Measurements from ENCODE around the gene ERVK3-1. TPM values are rescaled to one million over a fixed set of nuclear protein-coding genes. Genes with fewer than 3 reads are reported as not detected.

ERVK3-1 gene
- polyA plus RNA-seq, 1 of the 3 experiments (the other 2 are of a cell fraction): 69.4 TPM

DNA sequence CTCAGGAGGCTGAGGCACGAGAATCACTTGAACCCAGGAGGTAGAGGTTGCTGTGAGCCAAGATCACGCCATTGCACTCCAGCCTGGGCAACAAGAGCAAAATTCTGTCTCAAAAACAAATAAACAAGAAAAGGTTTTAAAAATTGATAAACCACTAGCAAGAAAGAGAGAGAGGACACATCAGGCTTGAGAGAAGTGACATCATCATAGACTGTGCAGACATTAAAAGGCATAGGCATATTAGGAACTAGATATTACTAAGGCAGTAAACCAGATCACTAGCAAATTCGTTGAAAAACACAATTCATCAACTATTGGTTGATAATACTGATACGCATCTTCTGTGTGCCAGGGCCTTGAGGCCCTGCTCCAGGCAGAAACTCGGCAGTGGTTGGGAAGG, 40.4 kb downstream of the ERVK3-1 start:
- Histone ChIP-seq H3K27me3 (ENCODE audit: insufficient read depth) (no peaks in the 10 kb centered on the region), H3K9ac (no peak overlapping the region), H3K9me2 (no peaks in the 10 kb centered on the region), H3K4me3 (ENCODE audit: low read depth in 2 of 2, low read length in 1 of 2) (no peak overlapping the region), H3F3A (replicated peaks; ENCODE audit: insufficient read depth) (peaks cover 5% of the 10 kb centered on the region), H3K79me2 (ENCODE audit: insufficient read depth) (peaks cover 66% of the 10 kb centered on the region), H3K4me1 (ENCODE audit: control insufficient read depth in 1 of 2, insufficient read depth in 2 of 2, low read depth in 1 of 2, low read length in 1 of 2) (peaks cover 0 to 6% of the 10 kb centered on the region in 2 experiments; a peak in 2 of 4 replicates), H2AFZ (ENCODE audit: low read depth) (no peak overlapping the region), H3K36me3 (replicated peaks in 1 of 2; ENCODE audit: control insufficient read depth in 1 of 2, insufficient read depth in 2 of 2, low read length in 1 of 2) (peaks cover 12% of the 10 kb centered on the region in 2 experiments), H3K9me3 (no peaks in the 10 kb centered on the region), H3K4me2 (peak overlapping the region; percentile 78; the same call in 1 of the 2 replicates), H4K20me1 (ENCODE audit: insufficient read depth) (no peaks in the 10 kb centered on the region), H3K27ac (ENCODE audit: low read depth in 2 of 2, low read length in 1 of 2) (no peak overlapping the region)
- POLR2A ChIA-PET: interaction anchor here (1.2 kb wide), 1 partner anchor 9 kb away, joined by 3 read pairs; no protein-coding TSS in a partner anchor
- CTCF ChIA-PET: interaction anchor here (0.8 to 2.0 kb wide), 3 partner anchors 15 to 17 kb away, joined by 3 to 7 read pairs (median 3); partner anchors contain the start of gene ZNF497
- WGBS (ENCODE audit: low lambda C conversion rate): 86% methylated on average over 5 of the region's 5 CpGs
- DNase-seq: no peak
- no peak for TF ChIP-seq YY1 (IDR thresholded peaks at IDR 0.05; ENCODE audit: low read depth)
- TF ChIP-seq NRF1 (IDR thresholded peaks at IDR 0.05; ENCODE audit: low read depth, low read length): no peak
- TF ChIP-seq TAF1 (IDR thresholded peaks at IDR 0.05; ENCODE audit: borderline replicate concordance, low read depth, low read length): no peak
- TF ChIP-seq FOXM1 (IDR thresholded peaks at IDR 0.05; ENCODE audit: low read depth): no peak
- no peak for TF ChIP-seq EZH2phosphoT487 (IDR thresholded peaks at IDR 0.05; ENCODE audit: borderline replicate concordance, low read depth)
- no peak for TF ChIP-seq RXRA (IDR thresholded peaks at IDR 0.05; ENCODE audit: borderline replicate concordance, low read depth)
- no peak for TF ChIP-seq RAD21 (IDR thresholded peaks at IDR 0.05; ENCODE audit: low read length)
- TF ChIP-seq, protein P1, sequence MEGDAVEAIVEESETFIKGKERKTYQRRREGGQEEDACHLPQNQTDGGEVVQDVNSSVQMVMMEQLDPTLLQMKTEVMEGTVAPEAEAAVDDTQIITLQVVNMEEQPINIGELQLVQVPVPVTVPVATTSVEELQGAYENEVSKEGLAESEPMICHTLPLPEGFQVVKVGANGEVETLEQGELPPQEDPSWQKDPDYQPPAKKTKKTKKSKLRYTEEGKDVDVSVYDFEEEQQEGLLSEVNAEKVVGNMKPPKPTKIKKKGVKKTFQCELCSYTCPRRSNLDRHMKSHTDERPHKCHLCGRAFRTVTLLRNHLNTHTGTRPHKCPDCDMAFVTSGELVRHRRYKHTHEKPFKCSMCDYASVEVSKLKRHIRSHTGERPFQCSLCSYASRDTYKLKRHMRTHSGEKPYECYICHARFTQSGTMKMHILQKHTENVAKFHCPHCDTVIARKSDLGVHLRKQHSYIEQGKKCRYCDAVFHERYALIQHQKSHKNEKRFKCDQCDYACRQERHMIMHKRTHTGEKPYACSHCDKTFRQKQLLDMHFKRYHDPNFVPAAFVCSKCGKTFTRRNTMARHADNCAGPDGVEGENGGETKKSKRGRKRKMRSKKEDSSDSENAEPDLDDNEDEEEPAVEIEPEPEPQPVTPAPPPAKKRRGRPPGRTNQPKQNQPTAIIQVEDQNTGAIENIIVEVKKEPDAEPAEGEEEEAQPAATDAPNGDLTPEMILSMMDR (IDR thresholded peaks at IDR 0.05): no peak
- TF ChIP-seq GATA2 (CRISPR knock-in tag; IDR thresholded peaks at IDR 0.05): no peak
- TF ChIP-seq, protein P2, sequence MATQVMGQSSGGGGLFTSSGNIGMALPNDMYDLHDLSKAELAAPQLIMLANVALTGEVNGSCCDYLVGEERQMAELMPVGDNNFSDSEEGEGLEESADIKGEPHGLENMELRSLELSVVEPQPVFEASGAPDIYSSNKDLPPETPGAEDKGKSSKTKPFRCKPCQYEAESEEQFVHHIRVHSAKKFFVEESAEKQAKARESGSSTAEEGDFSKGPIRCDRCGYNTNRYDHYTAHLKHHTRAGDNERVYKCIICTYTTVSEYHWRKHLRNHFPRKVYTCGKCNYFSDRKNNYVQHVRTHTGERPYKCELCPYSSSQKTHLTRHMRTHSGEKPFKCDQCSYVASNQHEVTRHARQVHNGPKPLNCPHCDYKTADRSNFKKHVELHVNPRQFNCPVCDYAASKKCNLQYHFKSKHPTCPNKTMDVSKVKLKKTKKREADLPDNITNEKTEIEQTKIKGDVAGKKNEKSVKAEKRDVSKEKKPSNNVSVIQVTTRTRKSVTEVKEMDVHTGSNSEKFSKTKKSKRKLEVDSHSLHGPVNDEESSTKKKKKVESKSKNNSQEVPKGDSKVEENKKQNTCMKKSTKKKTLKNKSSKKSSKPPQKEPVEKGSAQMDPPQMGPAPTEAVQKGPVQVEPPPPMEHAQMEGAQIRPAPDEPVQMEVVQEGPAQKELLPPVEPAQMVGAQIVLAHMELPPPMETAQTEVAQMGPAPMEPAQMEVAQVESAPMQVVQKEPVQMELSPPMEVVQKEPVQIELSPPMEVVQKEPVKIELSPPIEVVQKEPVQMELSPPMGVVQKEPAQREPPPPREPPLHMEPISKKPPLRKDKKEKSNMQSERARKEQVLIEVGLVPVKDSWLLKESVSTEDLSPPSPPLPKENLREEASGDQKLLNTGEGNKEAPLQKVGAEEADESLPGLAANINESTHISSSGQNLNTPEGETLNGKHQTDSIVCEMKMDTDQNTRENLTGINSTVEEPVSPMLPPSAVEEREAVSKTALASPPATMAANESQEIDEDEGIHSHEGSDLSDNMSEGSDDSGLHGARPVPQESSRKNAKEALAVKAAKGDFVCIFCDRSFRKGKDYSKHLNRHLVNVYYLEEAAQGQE (IDR thresholded peaks at IDR 0.05; ENCODE audit: low read depth, low read length): no peak
- TF ChIP-seq ELF1 (IDR thresholded peaks at IDR 0.05): no peak
- TF ChIP-seq SMC3 (IDR thresholded peaks at IDR 0.05; ENCODE audit: low read depth, low read length): no peak
- no peak for TF ChIP-seq NFIC (IDR thresholded peaks at IDR 0.05; ENCODE audit: borderline replicate concordance)
- no peak for TF ChIP-seq GABPA (IDR thresholded peaks at IDR 0.05; ENCODE audit: low read depth)
- TF ChIP-seq JUND (IDR thresholded peaks at IDR 0.05): no peak
- TF ChIP-seq, protein P3, sequence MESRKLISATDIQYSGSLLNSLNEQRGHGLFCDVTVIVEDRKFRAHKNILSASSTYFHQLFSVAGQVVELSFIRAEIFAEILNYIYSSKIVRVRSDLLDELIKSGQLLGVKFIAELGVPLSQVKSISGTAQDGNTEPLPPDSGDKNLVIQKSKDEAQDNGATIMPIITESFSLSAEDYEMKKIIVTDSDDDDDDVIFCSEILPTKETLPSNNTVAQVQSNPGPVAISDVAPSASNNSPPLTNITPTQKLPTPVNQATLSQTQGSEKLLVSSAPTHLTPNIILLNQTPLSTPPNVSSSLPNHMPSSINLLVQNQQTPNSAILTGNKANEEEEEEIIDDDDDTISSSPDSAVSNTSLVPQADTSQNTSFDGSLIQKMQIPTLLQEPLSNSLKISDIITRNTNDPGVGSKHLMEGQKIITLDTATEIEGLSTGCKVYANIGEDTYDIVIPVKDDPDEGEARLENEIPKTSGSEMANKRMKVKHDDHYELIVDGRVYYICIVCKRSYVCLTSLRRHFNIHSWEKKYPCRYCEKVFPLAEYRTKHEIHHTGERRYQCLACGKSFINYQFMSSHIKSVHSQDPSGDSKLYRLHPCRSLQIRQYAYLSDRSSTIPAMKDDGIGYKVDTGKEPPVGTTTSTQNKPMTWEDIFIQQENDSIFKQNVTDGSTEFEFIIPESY (IDR thresholded peaks at IDR 0.05; ENCODE audit: borderline replicate concordance, low read depth): no peak
- no peak for TF ChIP-seq FOXJ3 (CRISPR knock-in tag; IDR thresholded peaks at IDR 0.05)
